SKM-1 treated with dmso at 0.1 percent for 144 hours (cell line): Measurements from ENCODE around the gene RPS6KL1.
"Not testable (repeated sequence)": the region's sequence is repeated elsewhere in the genome, so short reads cannot be mapped to it uniquely, and the experiment has no call there.

Experiments
- DNase-seq: peaks from one replicate; lab custom pipeline; 2025; ENCODE audit not compliant: unreplicated experiment; lab: John Stamatoyannopoulos, UW

Gene RPS6KL1

GRCh38 chr14:74936731-74937130 is 13.7 kb upstream of the RPS6KL1 start:
- DNase-seq = no peak

GRCh38 chr14:74936151-74936550 is 13.1 kb upstream of the RPS6KL1 start:
- no peak for DNase-seq

- DNase-seq = no peak
These were observed 12.3 kb upstream of the RPS6KL1 start for GRCh38 chr14:74935360-74935680.

- DNase-seq = no peak
These were observed 11.7 kb upstream of the RPS6KL1 start for GRCh38 chr14:74934476-74935359.

- DNase-seq = no peak
These were observed 11.0 kb upstream of the RPS6KL1 start for GRCh38 chr14:74934041-74934440.

GRCh38 chr14:74932936-74933335 is 9.9 kb upstream of the RPS6KL1 start:
- DNase-seq = not testable (repeated sequence)

- no peak for DNase-seq
These were observed 9.4 kb upstream of the RPS6KL1 start for GRCh38 chr14:74932401-74932901.

GRCh38 chr14:74931744-74932143 is 8.7 kb upstream of the RPS6KL1 start:
- DNase-seq = not testable (repeated sequence)

GRCh38 chr14:74929242-74929641 is 6.2 kb upstream of the RPS6KL1 start:
- no peak for DNase-seq

GRCh38 chr14:74927225-74927624 is 4.2 kb upstream of the RPS6KL1 start:
- DNase-seq = no peak

- no peak for DNase-seq
These were observed 1.0 kb upstream of the RPS6KL1 start for GRCh38 chr14:74924061-74924460.

- DNase-seq = no peak
These were observed 891 bp downstream of the RPS6KL1 start for GRCh38 chr14:74921987-74922751.

GRCh38 chr14:74921053-74921620 is 1.9 kb downstream of the RPS6KL1 start:
- DNase-seq = no peak

GRCh38 chr14:74920281-74920680 is 2.8 kb downstream of the RPS6KL1 start:
- DNase-seq = no peak

- DNase-seq = no peak
These were observed 3.5 kb downstream of the RPS6KL1 start for GRCh38 chr14:74919421-74920165.

- DNase-seq = no peak
These were observed 4.7 kb downstream of the RPS6KL1 start for GRCh38 chr14:74918380-74918779.

GRCh38 chr14:74917646-74918081 is 5.4 kb downstream of the RPS6KL1 start:
- no peak for DNase-seq

- no peak for DNase-seq
These were observed 5.9 kb downstream of the RPS6KL1 start for GRCh38 chr14:74917178-74917543.

GRCh38 chr14:74915826-74916225 is 7.2 kb downstream of the RPS6KL1 start:
- DNase-seq = no peak

GRCh38 chr14:74915426-74915825 is 7.6 kb downstream of the RPS6KL1 start:
- no peak for DNase-seq

GRCh38 chr14:74913986-74914573 is 9.0 kb downstream of the RPS6KL1 start:
- no peak for DNase-seq
